Measurements from ENCODE around the gene EFCAB12.

GRCh38 chr3:129360705-129361460 lies 67.6 kb downstream of the EFCAB12 start:
- TF ChIP-seq POLR2A (IDR thresholded peaks at IDR 0.05; ENCODE audit: low read depth, low read length), result no peak
- no peak for TF ChIP-seq KDM1A (IDR thresholded peaks at IDR 0.05; ENCODE audit: borderline replicate concordance)
- no peak for TF ChIP-seq STAT3 (IDR thresholded peaks at IDR 0.05; ENCODE audit: low read depth, low read length)
- no peak for TF ChIP-seq HSF1 (IDR thresholded peaks at IDR 0.05; ENCODE audit: low read depth, low read length)
- no peak for TF ChIP-seq GABPA (IDR thresholded peaks at IDR 0.05; ENCODE audit: low read depth)
- TF ChIP-seq MAX (IDR thresholded peaks at IDR 0.05; ENCODE audit: low read depth, low read length), result no peak

All from GM12878 (cell line).